ENCODE measurements around the gene SNX13. TPM values are rescaled to one million over a fixed set of nuclear protein-coding genes. Genes with fewer than 3 reads are reported as not detected.
"Not testable (repeated sequence)": the region's sequence is repeated elsewhere in the genome, so short reads cannot be mapped to it uniquely, and the experiment has no call there.

SNX13 gene
- polyA plus RNA-seq, 4 donors, result 39.2 to 51.3 (median 43.8) TPM

DNA sequence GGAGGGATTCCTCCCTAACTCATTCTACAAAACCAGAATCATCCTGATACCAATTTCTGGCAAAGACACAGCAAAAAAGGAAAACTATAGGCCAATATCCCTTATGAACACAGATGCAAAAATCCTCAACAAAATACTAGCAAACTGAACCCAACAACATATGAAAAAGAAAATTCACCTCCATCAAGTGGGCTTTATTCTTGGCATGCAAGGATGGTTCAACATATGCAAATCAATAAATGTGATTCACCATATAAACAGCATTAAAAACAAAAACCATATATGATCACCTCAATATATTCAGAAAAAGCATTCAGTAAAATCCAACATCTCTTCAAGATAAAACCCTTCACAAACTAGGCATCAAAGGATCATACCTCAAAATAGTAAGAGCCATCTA, 23.5 kb downstream of the SNX13 start:
- no peak for DNase-seq (ENCODE audit: low read depth in 4 of 4, low spot score in 2 of 4)

DNA sequence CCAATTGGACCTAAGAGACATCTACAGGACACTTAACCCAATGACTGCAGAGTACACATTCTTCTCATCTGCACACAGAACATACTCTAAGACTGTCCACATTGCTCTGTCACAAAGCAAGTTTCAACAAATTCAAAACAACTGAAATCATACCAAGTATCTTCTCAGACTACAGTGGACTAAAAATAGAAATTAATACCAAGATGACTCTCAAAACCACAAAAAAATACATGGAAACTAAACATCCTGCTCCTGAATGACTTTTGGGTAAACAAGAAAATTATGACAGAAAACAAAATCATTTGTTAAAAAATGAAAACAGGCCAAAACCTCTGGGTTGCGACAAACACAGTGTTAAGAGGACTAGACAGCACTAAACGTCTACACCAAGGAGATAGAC, 24.5 kb downstream of the SNX13 start:
- no peak for DNase-seq (ENCODE audit: low read depth in 4 of 4, low spot score in 2 of 4)

- DNase-seq (ENCODE audit: low read depth in 4 of 4, low spot score in 2 of 4), result no peak
These were observed 25.1 kb downstream of the SNX13 start for GRCh38 chr7:17915168-17915567.

DNA sequence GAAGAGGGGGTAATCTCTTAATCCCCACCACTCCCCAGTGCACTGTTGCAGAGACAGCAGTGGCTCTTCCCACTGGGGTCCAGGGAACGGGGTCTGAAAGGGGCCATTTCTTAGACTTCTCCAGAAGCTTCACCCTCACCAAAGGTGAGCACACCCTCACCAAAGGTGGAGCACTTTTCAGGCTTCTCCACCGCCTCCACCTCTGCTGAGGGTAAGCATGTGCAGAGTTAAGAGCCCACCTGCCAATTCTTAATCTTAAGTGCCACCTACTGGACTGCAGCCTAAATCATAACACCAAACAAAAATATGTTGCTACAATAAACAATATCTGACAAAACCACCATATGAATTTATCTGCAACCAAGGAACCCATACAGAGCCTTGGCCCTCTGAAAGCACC, 27.0 kb downstream of the SNX13 start:
- DNase-seq (ENCODE audit: low read depth in 4 of 4, low spot score in 2 of 4), result no peak

GRCh38 chr7:17912536-17913235, 27.6 kb downstream of the SNX13 start:
- DNase-seq (ENCODE audit: low read depth in 4 of 4, low spot score in 2 of 4), result no peak

DNA sequence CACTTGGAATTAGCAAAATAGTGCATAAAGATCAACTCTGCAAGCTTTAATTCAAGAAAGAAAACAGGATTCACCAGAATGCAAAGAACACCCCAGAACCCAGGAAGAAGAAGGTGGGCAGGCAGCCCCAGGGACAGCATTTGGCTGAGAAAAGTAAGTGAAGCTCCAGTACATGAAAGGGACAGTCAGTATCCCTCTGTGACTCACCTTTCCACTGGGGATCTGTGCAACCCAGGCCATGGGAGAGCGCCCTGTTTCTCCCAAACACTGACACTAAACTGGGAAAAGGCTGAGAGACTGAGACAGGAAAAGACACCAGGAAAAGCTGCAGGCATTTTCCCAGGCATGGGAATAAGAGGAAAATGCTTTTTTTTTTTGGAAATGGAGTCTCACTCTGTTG, 28.2 kb downstream of the SNX13 start:
- DNase-seq (ENCODE audit: low read depth in 4 of 4, low spot score in 2 of 4), result no peak

DNA sequence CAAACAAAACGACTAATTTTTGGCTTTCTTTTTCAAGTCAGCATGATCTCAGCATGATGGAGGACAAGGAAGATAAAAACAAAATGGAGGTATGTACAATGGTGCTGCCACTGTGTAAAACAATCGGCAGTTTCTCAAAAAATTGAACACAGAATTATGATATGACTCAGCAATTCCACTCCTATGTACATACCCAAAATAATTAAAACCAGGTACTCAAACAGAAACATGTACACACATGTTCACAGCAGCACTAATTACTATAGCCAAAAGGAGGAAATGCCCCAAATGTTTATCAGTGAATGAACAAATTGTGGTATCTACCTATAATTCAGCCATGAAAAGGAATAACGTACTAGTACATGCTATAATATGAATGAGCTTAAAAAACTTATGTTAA, 29.9 kb downstream of the SNX13 start:
- DNase-seq (ENCODE audit: low read depth in 4 of 4, low spot score in 2 of 4), result no peak

GRCh38 chr7:17909310-17909709, 31.0 kb downstream of the SNX13 start:
- not testable (repeated sequence) for DNase-seq (ENCODE audit: low read depth in 4 of 4, low spot score in 2 of 4)

DNA sequence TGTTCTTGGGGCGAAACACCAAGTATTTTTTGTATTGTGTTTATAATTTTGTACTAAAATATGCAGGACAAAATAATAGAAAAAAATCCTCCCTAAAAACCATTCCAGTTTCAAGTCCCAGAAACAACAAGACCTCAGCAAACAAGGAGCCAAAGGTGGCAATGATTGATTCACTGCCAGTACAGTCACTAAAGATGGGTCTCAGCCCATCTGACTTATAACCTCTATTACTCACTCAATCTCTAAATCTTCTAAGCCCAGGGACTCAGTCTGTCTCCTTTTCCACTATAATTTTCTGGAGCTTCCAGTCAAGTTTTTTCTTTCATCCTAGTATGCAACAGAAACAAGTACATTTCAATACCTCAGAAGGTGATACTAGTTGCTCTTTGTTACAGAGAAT, 33.3 kb downstream of the SNX13 start:
- DNase-seq (ENCODE audit: low read depth in 4 of 4, low spot score in 2 of 4), result no peak

GRCh38 chr7:17903337-17903736, 37.0 kb downstream of the SNX13 start:
- DNase-seq (ENCODE audit: low read depth in 4 of 4, low spot score in 2 of 4), result no peak

GRCh38 chr7:17902599-17902998, 37.7 kb downstream of the SNX13 start:
- no peak for DNase-seq (ENCODE audit: low read depth in 4 of 4, low spot score in 2 of 4)

GRCh38 chr7:17900464-17900863, 39.8 kb downstream of the SNX13 start:
- DNase-seq (ENCODE audit: low read depth in 4 of 4, low spot score in 2 of 4), result no peak

DNA sequence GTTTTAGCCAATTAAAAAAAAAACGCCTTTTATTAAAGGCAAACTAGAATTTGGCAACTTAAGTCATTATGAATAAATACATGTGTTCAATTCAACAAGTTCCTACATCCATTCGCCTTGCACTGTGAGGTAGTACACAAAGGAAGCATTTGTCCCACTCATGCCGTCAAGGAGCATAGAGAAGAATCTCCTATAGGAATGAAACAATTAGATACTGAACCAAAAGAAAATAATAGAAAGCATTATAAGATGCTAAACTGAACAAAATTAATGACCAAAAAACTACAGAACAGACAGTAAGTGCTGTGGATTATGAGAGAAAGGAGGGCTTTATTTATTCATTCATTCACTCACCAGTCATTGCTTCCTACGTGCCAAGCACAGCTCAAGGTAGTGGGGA, 42.2 kb downstream of the SNX13 start:
- DNase-seq (ENCODE audit: low read depth in 4 of 4, low spot score in 2 of 4), result no peak

- no peak for DNase-seq (ENCODE audit: low read depth in 4 of 4, low spot score in 2 of 4)
These were observed 53.0 kb downstream of the SNX13 start for GRCh38 chr7:17887286-17887685.

- no peak for DNase-seq (ENCODE audit: low read depth in 4 of 4, low spot score in 2 of 4)
These were observed 57.6 kb downstream of the SNX13 start for GRCh38 chr7:17882685-17883084.

DNA sequence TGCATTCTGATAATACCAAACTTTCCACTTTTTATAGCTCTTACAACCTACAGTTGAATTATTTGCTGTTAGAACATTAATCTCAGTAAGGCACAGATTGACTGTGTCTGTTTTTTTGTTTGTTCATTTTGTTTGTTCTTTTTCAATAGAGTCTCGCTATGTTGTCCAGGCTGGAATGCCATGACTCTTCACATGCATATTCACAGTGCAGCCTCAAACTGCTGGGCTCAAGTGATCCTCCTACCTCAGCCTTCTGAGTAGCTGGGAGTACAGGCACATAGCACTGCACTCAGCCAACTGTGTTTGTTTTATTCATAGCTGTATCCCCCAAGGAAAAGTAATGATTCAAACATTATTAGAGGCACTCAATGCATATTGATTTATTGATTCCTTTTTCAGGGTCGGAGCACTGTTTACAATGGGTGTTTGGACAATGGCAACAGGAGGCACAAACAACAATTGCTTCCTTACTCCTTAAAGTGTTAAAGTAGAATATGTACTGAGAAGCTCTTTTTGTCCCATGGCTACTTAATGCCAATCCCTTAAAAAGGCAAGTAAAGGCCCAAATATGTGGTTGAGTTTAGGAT, 61.1 kb downstream of the SNX13 start:
- no peak for DNase-seq (ENCODE audit: low read depth in 4 of 4, low spot score in 2 of 4)

DNA sequence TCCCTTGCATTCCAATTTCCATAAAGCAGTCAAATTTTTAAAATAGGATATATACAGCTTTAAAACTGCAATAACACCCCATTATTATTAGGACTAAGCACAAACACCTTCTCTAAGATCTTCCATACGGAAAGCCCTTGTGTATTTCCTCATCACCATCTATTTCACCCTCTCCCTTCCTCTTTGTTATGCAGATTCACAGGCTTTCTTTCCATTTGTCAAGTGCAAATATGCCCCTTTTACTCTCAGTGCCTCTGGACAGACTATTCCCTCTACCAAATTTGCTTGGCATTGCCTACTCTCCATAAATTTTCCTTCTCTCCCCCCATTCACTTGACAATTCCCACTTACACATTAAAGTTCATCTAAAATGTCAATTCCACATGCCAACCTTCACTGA, 61.7 kb downstream of the SNX13 start:
- DNase-seq (ENCODE audit: low read depth in 4 of 4, low spot score in 2 of 4), result no peak

DNA sequence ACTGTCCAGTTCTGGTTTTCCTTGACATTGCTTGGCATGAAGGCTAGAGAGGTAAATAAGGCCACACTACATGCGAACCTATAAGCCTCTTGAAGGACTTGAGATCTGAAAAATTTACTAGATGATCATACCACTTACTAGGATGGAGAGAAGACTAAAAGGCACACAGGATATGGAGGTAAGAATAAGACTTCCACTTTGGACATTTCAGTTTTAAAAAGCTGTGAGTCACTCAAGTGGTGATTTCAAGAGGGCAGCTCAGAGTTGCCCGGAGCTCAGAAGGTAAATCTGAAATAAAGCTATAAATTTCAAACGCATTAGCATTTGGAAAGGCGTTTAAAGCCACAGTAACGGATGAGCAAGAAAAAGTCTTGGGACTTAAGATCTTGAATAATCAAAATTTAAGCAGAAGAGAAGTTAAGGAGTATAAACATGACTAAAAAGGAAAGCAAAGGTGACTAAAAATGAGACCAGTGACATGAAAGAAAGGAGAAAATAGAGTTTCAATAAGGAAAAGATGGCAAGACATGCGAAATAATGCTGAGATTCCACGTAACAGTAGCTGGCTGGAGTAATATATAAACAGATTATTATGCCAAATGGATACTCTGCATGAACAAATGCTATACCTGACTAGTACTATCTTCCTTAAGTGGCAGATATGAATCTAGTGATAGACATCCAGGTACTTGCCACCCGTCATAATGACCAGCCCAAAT, 68.3 kb downstream of the SNX13 start:
- no peak for DNase-seq (ENCODE audit: low read depth in 4 of 4, low spot score in 2 of 4)

GRCh38 chr7:17870406-17870805, 69.9 kb downstream of the SNX13 start:
- DNase-seq (ENCODE audit: low read depth in 4 of 4, low spot score in 2 of 4), result no peak

- DNase-seq (ENCODE audit: low read depth in 4 of 4, low spot score in 2 of 4), result no peak
These were observed 76.5 kb downstream of the SNX13 start for GRCh38 chr7:17863809-17864143.

DNA sequence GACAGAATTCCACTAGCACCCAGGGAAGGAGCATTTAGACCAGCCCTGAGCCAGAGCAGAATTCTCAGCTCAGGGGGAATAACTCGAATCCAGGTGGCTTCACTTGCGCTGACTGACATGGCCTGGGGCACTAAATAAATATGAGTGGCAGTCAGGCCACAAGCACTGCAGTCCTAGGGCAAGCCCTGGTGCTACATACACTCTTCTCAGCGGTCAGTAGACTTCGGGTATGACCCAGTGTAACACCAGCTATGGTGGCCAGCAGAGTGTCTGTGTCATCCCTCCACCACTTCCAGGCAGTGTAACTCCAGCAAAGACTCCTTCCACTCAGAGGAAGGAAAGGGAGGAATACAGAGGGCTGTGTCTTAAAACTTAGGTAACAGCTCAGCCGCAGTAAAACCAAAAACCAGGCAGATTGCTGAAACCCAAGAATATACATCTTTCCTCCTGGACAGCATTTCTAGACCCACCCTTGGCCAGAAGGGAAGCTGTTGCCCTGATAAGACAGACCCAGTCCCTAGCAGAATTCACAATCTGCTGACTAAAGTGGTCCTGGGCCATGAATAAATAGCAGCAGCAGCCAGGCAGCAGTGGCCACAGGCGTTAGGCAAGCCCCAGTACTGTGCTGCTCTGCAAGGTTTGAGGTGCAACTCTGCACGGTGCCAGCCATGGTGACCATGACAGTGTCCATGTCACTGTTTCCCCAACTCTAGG, 77.0 kb downstream of the SNX13 start:
- no peak for DNase-seq (ENCODE audit: low read depth in 4 of 4, low spot score in 2 of 4)

DNA sequence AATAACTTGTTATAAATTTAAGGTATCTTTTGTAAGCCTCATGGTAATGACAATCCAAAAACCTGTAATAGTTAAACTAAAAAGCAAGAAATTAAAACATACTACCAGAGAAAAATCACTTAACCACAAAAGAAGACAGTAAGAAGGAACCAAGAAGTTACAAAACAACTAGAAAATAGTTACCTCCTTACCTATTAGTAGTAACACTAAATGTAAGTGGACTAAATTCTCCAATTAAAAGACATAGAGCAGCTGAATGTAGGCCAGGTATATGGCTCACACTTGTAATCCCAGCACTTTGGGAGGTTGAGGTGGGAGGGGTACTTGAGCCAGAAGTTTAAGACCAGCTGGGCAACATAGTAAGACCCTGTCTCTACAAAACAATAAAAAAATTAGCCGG, 84.0 kb downstream of the SNX13 start:
- DNase-seq (ENCODE audit: low read depth in 4 of 4, low spot score in 2 of 4), result no peak

Data from left renal cortex interstitium (tissue), 4 donors.